B cell (primary cell): Measurements from ENCODE around the gene ILF3. TPM values are rescaled to one million over a fixed set of nuclear protein-coding genes. Genes with fewer than 3 reads are reported as not detected.
A peak's percentile ranks its signal among the peaks of the same experiment; 100 is the strongest.

ENCODE experiments used
- ATAC-seq: fragments of 200-7000 bp; cut with Tn5 transposase; one replicate; pipeline ENCODE4 v1.10.0; 2021; ENCODE audit warnings: low read depth, mild to moderate bottlenecking, moderate number of reproducible peaks, moderate library complexity
- CTCF ChIA-PET: fragments of 350-600 bp; sonication (Branson Sonifier 250); formaldehyde crosslinking; loops from one replicate; lab custom pipeline; 2021; ENCODE audit warnings: antibody characterized with exemption, inconsistent platforms; lab: Charles Lee
- POLR2A ChIA-PET: fragments of 350-600 bp; sonication (Branson Sonifier 250); formaldehyde crosslinking; loops from one replicate; lab custom pipeline; 2021; ENCODE audit warnings: antibody characterized with exemption; lab: Charles Lee
- DNase-seq: peaks from one replicate; pipeline ENCODE4 v3.0.0; 2013
- H2AFZ ChIP-seq: 2 replicates; pipeline ENCODE4 v1.6.1; 2012; ENCODE audit warnings: mild to moderate bottlenecking, low read depth, low read length; ENCODE audit not compliant: insufficient read depth, poor library complexity, severe bottlenecking
- H3K27ac ChIP-seq, 2 donors: 1 replicate in 1 of 2; 2 replicates in 1 of 2; pipeline ENCODE4 v1.5.1; 2012 to 2013; ENCODE audit warnings: low read length in 2 of 2, mild to moderate bottlenecking in 2 of 2, moderate library complexity in 1 of 2
- H3K27me3 ChIP-seq, 4 experiments: fragments of 200-600 bp in 1 of 4; sonication (generic) in 1 of 4; replicated peaks in 1 of 4; 1 replicate in 2 of 4; 2 replicates in 2 of 4; pipeline versions ENCODE4 v1.6.1 to v1.7.0; 2013 to 2016; ENCODE audit warnings: low read length in 3 of 4, mild to moderate bottlenecking in 2 of 4, mixed read lengths in 1 of 4, moderate library complexity in 1 of 4; ENCODE audit not compliant: insufficient read depth in 4 of 4, control insufficient read depth in 3 of 4; ENCODE audit errors: control extremely low read depth in 1 of 4
- H3K36me3 ChIP-seq, 2 experiments: replicated peaks in 1 of 2; 1 replicate in 1 of 2; 2 replicates in 1 of 2; pipeline versions ENCODE4 v1.6.1 to v1.7.1; 2013; ENCODE audit warnings: low read length in 1 of 2; ENCODE audit not compliant: insufficient read depth in 2 of 2, control insufficient read depth in 1 of 2; ENCODE audit errors: control extremely low read depth in 1 of 2, extremely low read depth in 1 of 2
- H3K4me1 ChIP-seq, 2 donors: fragments of 200-600 bp in 1 of 2; sonication (generic) in 1 of 2; 1 replicate in 1 of 2; 2 replicates in 1 of 2; pipeline versions ENCODE4 v1.5.1 to v1.6.1; 2013 to 2017; ENCODE audit warnings: low read length in 2 of 2; ENCODE audit not compliant: control insufficient read depth in 2 of 2, insufficient read depth in 2 of 2
- H3K4me2 ChIP-seq: replicated peaks from 2 replicates; pipeline ENCODE3; 2012; ENCODE audit warnings: mild to moderate bottlenecking, low read depth, low read length; ENCODE audit not compliant: poor library complexity, severe bottlenecking
- H3K4me3 ChIP-seq, 5 experiments: fragments of 200-600 bp in 1 of 5; sonication (generic) in 1 of 5; 1 replicate in 3 of 5; 2 replicates in 2 of 5; pipeline versions ENCODE4 v1.5.1 to v1.7.0; 2011 to 2016; ENCODE audit warnings: low read length in 4 of 5, mild to moderate bottlenecking in 4 of 5, low read depth in 2 of 5, control low read depth in 1 of 5, moderate library complexity in 1 of 5; ENCODE audit not compliant: insufficient read depth in 1 of 5; ENCODE audit errors: control extremely low read depth in 1 of 5, extremely low read depth in 1 of 5
- H3K79me2 ChIP-seq: fragments of 200-600 bp; sonication (generic); one replicate; pipeline ENCODE4 v1.6.0; 2016; ENCODE audit warnings: low read length; ENCODE audit not compliant: control insufficient read depth, insufficient read depth
- H3K9ac ChIP-seq: fragments of 200-600 bp; sonication (generic); 2 replicates; pipeline ENCODE4 v1.6.1; 2017; ENCODE audit warnings: mild to moderate bottlenecking, low read length, moderate library complexity
- H3K9me3 ChIP-seq, 3 donors: one replicate each; pipeline versions ENCODE4 v1.6.1 to v1.7.1; 2013; ENCODE audit warnings: low read length in 2 of 3; ENCODE audit not compliant: control insufficient read depth in 2 of 3, insufficient read depth in 1 of 3; ENCODE audit errors: control extremely low read depth in 1 of 3
- H4K20me1 ChIP-seq: 2 replicates; pipeline ENCODE4 v1.6.0; 2012; ENCODE audit warnings: mild to moderate bottlenecking, low read length; ENCODE audit not compliant: insufficient read depth, control insufficient read depth, poor library complexity, severe bottlenecking
- H3K27ac Mint-ChIP-seq: one replicate; pipeline ENCODE4 v1.8.0; 2021; ENCODE audit warnings: mixed read lengths
- H3K27me3 Mint-ChIP-seq: one replicate; pipeline ENCODE4 v1.8.0; 2021; ENCODE audit warnings: mixed read lengths
- H3K4me1 Mint-ChIP-seq: one replicate; pipeline ENCODE4 v1.8.0; 2021; ENCODE audit warnings: mixed read lengths
- H3K4me3 Mint-ChIP-seq: one replicate; pipeline ENCODE4 v1.8.0; 2021; ENCODE audit warnings: mixed read lengths
- H3K9me3 Mint-ChIP-seq: one replicate; pipeline ENCODE4 v1.8.0; 2022; ENCODE audit warnings: mixed read lengths; ENCODE audit not compliant: insufficient read depth
- CTCF ChIP-seq: fragments of 200-600 bp; IDR thresholded peaks from one replicate; pipeline ENCODE4 v1.8.0; 2022; ENCODE audit warnings: antibody characterized with exemption, mild to moderate bottlenecking
- EZH2 ChIP-seq: IDR thresholded peaks from 2 replicates; pipeline ENCODE4 v1.6.1; 2012; ENCODE audit warnings: borderline replicate concordance, low read depth, mild to moderate bottlenecking, moderate library complexity, low read length; ENCODE audit not compliant: insufficient read depth, poor library complexity, severe bottlenecking
- WGBS: methylation state at CpG from one replicate; pipeline ENCODE4 v1.1.5; 2013; ENCODE audit warnings: missing lambda C conversion rate; ENCODE audit not compliant: insufficient coverage; 5-methylcytosine and 5-hydroxymethylcytosine counted together
- intact Hi-C: fragments of 100-400 bp; cut with micrococcal nuclease; formaldehyde crosslinking; loops from one replicate; pipeline ENCODE4 v1.10.0; 2022
- polyA plus RNA-seq: library from polyadenylated mRNA; depleted of rRNA; stranded (reverse); fragments of >200 nt; gene quantifications from 2 replicates; pipeline ENCODE4 v1.2.3, GENCODE V29; 2012
- small RNA-seq: library from RNA; depleted of rRNA; stranded (forward); fragments of <200 nt; gene quantifications from one replicate; pipeline ENCODE3, GENCODE V24; 2012; ENCODE audit warnings: low replicate concordance, low read depth; ENCODE audit not compliant: insufficient read length
- total RNA-seq, 2 donors: library from RNA; stranded (reverse); fragments of 120-200 nt in 1 of 2; gene quantifications; 1 replicate in 1 of 2; 2 replicates in 1 of 2; pipeline versions ENCODE4 v1.2.3 to v1.2.4, GENCODE V29; 2013 to 2022

ILF3 gene
- total and polyA plus RNA-seq, 2 donors (not counting 1 experiment from before 2014, with no cell fraction given): 189 to 359 TPM

GRCh38 chr19:10737722-10738121 is 83.6 kb downstream of the ILF3 start:
- no peaks in the 10 kb centered on the region for H3K27me3 ChIP-seq
- Mint-ChIP-seq H3K27me3 (no peaks in the 10 kb centered on the region), H3K4me1 (peaks cover 54% of the 10 kb centered on the region), H3K4me3 (peak overlapping the region; percentile 61), H3K9me3 (peaks cover 5% of the 10 kb centered on the region), H3K27ac (peak overlapping the region; percentile 92)
- H3K79me2 ChIP-seq: peaks cover 96% of the 10 kb centered on the region
- H3K9ac ChIP-seq: no peak overlapping the region
- CTCF ChIA-PET: no interaction called here
- TF ChIP-seq CTCF (no peak), EZH2 (no peak)
- no peak overlapping the region for H2AFZ ChIP-seq
- DNase-seq: peak; percentile 69
- peaks cover 0 to 11% (median 0%) of the 10 kb centered on the region in 3 donors for H3K9me3 ChIP-seq
- WGBS: 91% methylated on average over 7 of the region's 9 CpGs
- H3K36me3 ChIP-seq: peaks cover 2 to 10% of the 10 kb centered on the region in 2 experiments
- no peak overlapping the region for H3K4me3 ChIP-seq
- peak overlapping the region; percentile 45 for H3K4me2 ChIP-seq
- peaks cover 45 to 77% of the 10 kb centered on the region in 2 donors for H3K4me1 ChIP-seq
- POLR2A ChIA-PET: no interaction called here
- peak overlapping the region; percentile 56 to 83 for H3K27ac ChIP-seq
- peak; percentile 44 for ATAC-seq
- intact Hi-C loops: loop anchor here (2.0 kb wide), 1 partner anchor 21 kb away; no protein-coding TSS in a partner anchor
- H4K20me1 ChIP-seq: peaks cover 53% of the 10 kb centered on the region

GRCh38 chr19:10740798-10741197 is 86.7 kb downstream of the ILF3 start:
- Histone ChIP-seq H3K4me1 (peaks cover 49 to 74% of the 10 kb centered on the region in 2 donors), H3K4me2 (no peak overlapping the region), H2AFZ (no peak overlapping the region), H3K4me3 (no peak overlapping the region), H3K9ac (no peak overlapping the region), H3K27ac (no peak overlapping the region), H4K20me1 (peaks cover 73% of the 10 kb centered on the region), H3K36me3 (peaks cover 2 to 7% of the 10 kb centered on the region in 2 experiments), H3K27me3 (no peaks in the 10 kb centered on the region), H3K9me3 (peaks cover 0 to 11% (median 0%) of the 10 kb centered on the region in 3 donors), H3K79me2 (peaks cover 96% of the 10 kb centered on the region)
- POLR2A ChIA-PET: interaction anchor here (0.7 kb wide), 2 partner anchors 10 to 122 kb away, joined by 3 read pairs; no protein-coding TSS in a partner anchor
- H3K4me1 Mint-ChIP-seq: peaks cover 67% of the 10 kb centered on the region
- peak overlapping the region; percentile 55 for H3K27ac Mint-ChIP-seq
- CTCF ChIA-PET: no interaction called here
- ATAC-seq (no peak), DNase-seq (no peak)
- H3K4me3 Mint-ChIP-seq: no peak overlapping the region
- TF ChIP-seq CTCF: no peak
- TF ChIP-seq EZH2: no peak
- H3K9me3 Mint-ChIP-seq: peaks cover 5% of the 10 kb centered on the region
- no peaks in the 10 kb centered on the region for H3K27me3 Mint-ChIP-seq
- intact Hi-C loops: no loop called here
- no CpG with 5 or more reads among the region's 3 CpGs for WGBS

Small RNA genes lying within 50 kb of the gene (small RNA-seq; reads per million reads assigned to genes)
- not detected for gene MIR638

Other genes starting within 250 kb of the ILF3 start
- 10.8 and 10.9 TPM in 2 replicates for gene PDE4A, start 233.8 kb upstream of the ILF3 start, total RNA-seq
- 0.95 and 1.5 TPM in 2 replicates for gene PDE4A, start 233.8 kb upstream of the ILF3 start, polyA plus RNA-seq
- 27.0 TPM in 2 replicates for gene KEAP1, start 151.0 kb upstream of the ILF3 start, total RNA-seq
- gene KEAP1, start 151.0 kb upstream of the ILF3 start, polyA plus RNA-seq: 9.3 and 17.7 TPM in 2 replicates
- 0.17 and 0.67 TPM in 2 replicates for gene S1PR5, start 136.9 kb upstream of the ILF3 start, total RNA-seq
- gene S1PR5, start 136.9 kb upstream of the ILF3 start, polyA plus RNA-seq: 0.27 and 0.55 TPM in 2 replicates
- gene ATG4D, start 110.4 kb upstream of the ILF3 start, total RNA-seq: 58.8 and 59.2 TPM in 2 replicates
- 75.5 and 82.7 TPM in 2 replicates for gene ATG4D, start 110.4 kb upstream of the ILF3 start, polyA plus RNA-seq
- 62.8 and 67.9 TPM in 2 replicates for gene KRI1, start 88.3 kb upstream of the ILF3 start, total RNA-seq
- 46.7 and 55.1 TPM in 2 replicates for gene KRI1, start 88.3 kb upstream of the ILF3 start, polyA plus RNA-seq
- 36.2 and 38.4 TPM in 2 replicates for gene CDKN2D, start 85.4 kb upstream of the ILF3 start, total RNA-seq
- 122 and 144 TPM in 2 replicates for gene CDKN2D, start 85.4 kb upstream of the ILF3 start, polyA plus RNA-seq
- not detected in 2 replicates for gene AP1M2, start 67.0 kb upstream of the ILF3 start, total RNA-seq
- gene AP1M2, start 67.0 kb upstream of the ILF3 start, polyA plus RNA-seq: not detected in 2 replicates
- gene SLC44A2, start 28.8 kb upstream of the ILF3 start, total RNA-seq: 369 and 409 TPM in 2 replicates
- 227 and 245 TPM in 2 replicates for gene SLC44A2, start 28.8 kb upstream of the ILF3 start, polyA plus RNA-seq
- 45.4 and 50.5 TPM in 2 replicates for gene QTRT1, start 47.1 kb downstream of the ILF3 start, total RNA-seq
- gene QTRT1, start 47.1 kb downstream of the ILF3 start, polyA plus RNA-seq: 118 and 120 TPM in 2 replicates
- gene DNM2, start 63.7 kb downstream of the ILF3 start, total RNA-seq: 353 and 393 TPM in 2 replicates
- 163 and 183 TPM in 2 replicates for gene DNM2, start 63.7 kb downstream of the ILF3 start, polyA plus RNA-seq
- 13.1 and 14.7 TPM in 2 replicates for gene TMED1, start 181.9 kb downstream of the ILF3 start, total RNA-seq
- gene TMED1, start 181.9 kb downstream of the ILF3 start, polyA plus RNA-seq: 10.8 and 10.9 TPM in 2 replicates
- 1.7 and 2.5 TPM in 2 replicates for gene C19orf38, start 194.1 kb downstream of the ILF3 start, total RNA-seq
- 2.0 and 2.4 TPM in 2 replicates for gene C19orf38, start 194.1 kb downstream of the ILF3 start, polyA plus RNA-seq
- gene CARM1, start 217.2 kb downstream of the ILF3 start, total RNA-seq: 29.4 and 33.0 TPM in 2 replicates
- gene CARM1, start 217.2 kb downstream of the ILF3 start, polyA plus RNA-seq: 34.0 and 34.3 TPM in 2 replicates